T1000 (cell line): ENCODE results near the gene MAPK8IP1.
"Not testable (repeated sequence)": the region's sequence is repeated elsewhere in the genome, so short reads cannot be mapped to it uniquely, and the experiment has no call there.

Experiments used
- DNase-seq: peaks from one replicate; lab custom pipeline; 2025; ENCODE audit warnings: mixed read lengths; lab: John Stamatoyannopoulos, UW

Gene MAPK8IP1

GRCh38 chr11:45885274-45885920 is at the start of gene MAPK8IP1:
Gene MAPK8IP1, plus strand, starts transcription at chr11:45885651. Its CDS starts 170 bp downstream, at chr11:45885821.
- no peak for DNase-seq

- DNase-seq = no peak
Measured at GRCh38 chr11:45839204-45839603, 46.2 kb upstream of the MAPK8IP1 start.

- DNase-seq = not testable (repeated sequence)
Measured at GRCh38 chr11:45840251-45840650, 45.2 kb upstream of the MAPK8IP1 start.

GRCh38 chr11:45843158-45843924 is 42.1 kb upstream of the MAPK8IP1 start:
- peak; percentile 88 for DNase-seq

- no peak for DNase-seq
Measured at GRCh38 chr11:45844822-45845578, 40.5 kb upstream of the MAPK8IP1 start.

GRCh38 chr11:45846174-45846675 is 39.2 kb upstream of the MAPK8IP1 start:
- no peak for DNase-seq

GRCh38 chr11:45846974-45847910 is 38.2 kb upstream of the MAPK8IP1 start, which contains the start of gene CRY2:
Gene CRY2, plus strand, starts transcription at chr11:45847475. Its CDS starts 16 bp downstream, at chr11:45847491.
- DNase-seq = peak; percentile 99

- DNase-seq = no peak
Measured at GRCh38 chr11:45847911-45848316, 37.5 kb upstream of the MAPK8IP1 start.

GRCh38 chr11:45848654-45849081 is 36.8 kb upstream of the MAPK8IP1 start:
- DNase-seq = no peak

GRCh38 chr11:45850446-45850845 is 35.0 kb upstream of the MAPK8IP1 start:
- no peak for DNase-seq

GRCh38 chr11:45851228-45851627 is 34.2 kb upstream of the MAPK8IP1 start:
- DNase-seq = no peak

- no peak for DNase-seq
Measured at GRCh38 chr11:45852018-45852711, 33.3 kb upstream of the MAPK8IP1 start.

- no peak for DNase-seq
Measured at GRCh38 chr11:45852712-45853101, 32.7 kb upstream of the MAPK8IP1 start.

- no peak for DNase-seq
Measured at GRCh38 chr11:45853332-45854219, 31.9 kb upstream of the MAPK8IP1 start.

GRCh38 chr11:45855308-45855707 is 30.1 kb upstream of the MAPK8IP1 start:
- DNase-seq = no peak

GRCh38 chr11:45856044-45856468 is 29.4 kb upstream of the MAPK8IP1 start:
- DNase-seq = no peak

- DNase-seq = peak; percentile 19
Measured at GRCh38 chr11:45857961-45858474, 27.4 kb upstream of the MAPK8IP1 start.

GRCh38 chr11:45858751-45859398 is 26.6 kb upstream of the MAPK8IP1 start:
- no peak for DNase-seq

- DNase-seq = peak; percentile 77
Measured at GRCh38 chr11:45859661-45860140, 25.8 kb upstream of the MAPK8IP1 start.
